Keratinocyte (primary cell): Measurements from ENCODE around the gene COL6A5. TPM values are rescaled to one million over a fixed set of nuclear protein-coding genes. Genes with fewer than 3 reads are reported as not detected.
A peak's percentile ranks its signal among the peaks of the same experiment; 100 is the strongest.

Experiments used
- DNase-seq: peaks from one replicate; pipeline ENCODE4 v3.0.0-alpha.2; 2011; ENCODE audit warnings: low read depth, missing footprints, low spot score
- FAIRE-seq: peaks from 2 replicates; lab custom pipeline; 2011; peaks lifted over from hg19 to GRCh38; lab: Jason Lieb, UNC
- H2AFZ ChIP-seq: 2 replicates; pipeline ENCODE4 v1.6.0; 2012; ENCODE audit warnings: low read length, control low read depth, inconsistent platforms; ENCODE audit not compliant: control insufficient read depth
- H3K27ac ChIP-seq: 2 replicates; pipeline ENCODE4 v1.5.1; 2011; ENCODE audit warnings: low read length; ENCODE audit not compliant: control insufficient read depth, insufficient read depth
- H3K27me3 ChIP-seq: 3 replicates; pipeline ENCODE4 v1.6.0; 2011; ENCODE audit warnings: low read length; ENCODE audit not compliant: control insufficient read depth, insufficient read depth; ENCODE audit errors: extremely low read depth
- H3K36me3 ChIP-seq, 2 experiments: 2 replicates in 1 of 2; 3 replicates in 1 of 2; pipeline ENCODE4 v1.5.1; 2011; ENCODE audit warnings: low read length in 2 of 2, mild to moderate bottlenecking in 1 of 2; ENCODE audit not compliant: control insufficient read depth in 2 of 2, insufficient read depth in 2 of 2; ENCODE audit errors: extremely low read depth in 1 of 2
- H3K4me1 ChIP-seq: 3 replicates; pipeline ENCODE4 v1.5.1; 2011; ENCODE audit warnings: low read length; ENCODE audit not compliant: control insufficient read depth, insufficient read depth; ENCODE audit errors: extremely low read depth
- H3K4me2 ChIP-seq: 3 replicates; pipeline ENCODE4 v1.6.0; 2011; ENCODE audit warnings: low read depth, low read length; ENCODE audit not compliant: control insufficient read depth, insufficient read depth; ENCODE audit errors: extremely low read depth
- H3K4me3 ChIP-seq, 3 experiments: fragments of 200-600 bp in 1 of 3; sonication (generic) in 1 of 3; 2 replicates in 2 of 3; 3 replicates in 1 of 3; pipeline ENCODE4 v1.5.1; 2011 to 2016; ENCODE audit warnings: low read length in 3 of 3, mild to moderate bottlenecking in 3 of 3, control low read depth in 2 of 3, inconsistent platforms in 1 of 3, low read depth in 1 of 3, mixed read lengths in 1 of 3, mixed run types in 1 of 3, moderate library complexity in 1 of 3; ENCODE audit not compliant: control insufficient read depth in 2 of 3, insufficient read depth in 2 of 3; ENCODE audit errors: extremely low read depth in 1 of 3
- H3K79me2 ChIP-seq: 2 replicates; pipeline ENCODE4 v1.6.0; 2012; ENCODE audit warnings: low read length; ENCODE audit not compliant: control insufficient read depth, insufficient read depth
- H3K9ac ChIP-seq: 3 replicates; pipeline ENCODE4 v1.6.0; 2011; ENCODE audit warnings: low read length; ENCODE audit not compliant: control insufficient read depth, insufficient read depth; ENCODE audit errors: extremely low read depth
- H3K9me1 ChIP-seq: 3 replicates; pipeline ENCODE4 v1.6.0; 2011; ENCODE audit warnings: low read length; ENCODE audit not compliant: control insufficient read depth, insufficient read depth; ENCODE audit errors: extremely low read depth
- H3K9me3 ChIP-seq: 2 replicates; pipeline ENCODE4 v1.5.1; 2012; ENCODE audit warnings: low read depth, low read length; ENCODE audit not compliant: control insufficient read depth
- H4K20me1 ChIP-seq: 3 replicates; pipeline ENCODE4 v1.6.0; 2011; ENCODE audit warnings: low read length; ENCODE audit not compliant: control insufficient read depth, insufficient read depth; ENCODE audit errors: extremely low read depth
- EZH2 ChIP-seq: IDR thresholded peaks from one replicate; pipeline ENCODE4 v1.6.1; 2012; ENCODE audit warnings: inconsistent platforms, mild to moderate bottlenecking, low read length, moderate library complexity
- dilution Hi-C: fragments of 300-500 bp; cut with MboI; formaldehyde crosslinking; loops from one replicate; pipeline ENCODE4 v1.7.0; 2020; ENCODE audit warnings: low sequenced_read_pairs; ENCODE audit not compliant: extremely low pct_ligation_motif_present
- polyA plus RNA-seq, 5 experiments: library from polyadenylated mRNA; depleted of rRNA in 3 of 5; stranded (reverse) in 3 of 5; stranded (forward) in 1 of 5; unstranded in 1 of 5; fragments of >200 nt; gene quantifications; 1 replicate in 1 of 5; 2 replicates in 3 of 5; 3 replicates in 1 of 5; pipeline versions ENCODE4 v1.2.1 to v1.2.3, GENCODE V29; 2011 to 2012; ENCODE audit warnings: missing spikeins in 2 of 5, low read depth in 1 of 5, low replicate concordance in 1 of 5
- TF ChIP-seq, protein P1 (sequence below), 3 experiments: IDR thresholded peaks in 1 of 3; conservative IDR thresholded peaks in 1 of 3; optimal IDR thresholded peaks in 1 of 3; 2 replicates in 2 of 3; 3 replicates in 1 of 3; pipeline versions ENCODE3 to v1.5.1; 2011; ENCODE audit warnings: low read length in 3 of 3, mild to moderate bottlenecking in 3 of 3, moderate library complexity in 2 of 3, control low read depth in 1 of 3, inconsistent platforms in 1 of 3; ENCODE audit not compliant: insufficient read depth in 2 of 3; ENCODE audit errors: extremely low read depth in 1 of 3

Gene COL6A5
- polyA plus RNA-seq, 1 donor (not counting 4 experiments of a cell fraction or from before 2014, with no cell fraction given): not detected

DNA sequence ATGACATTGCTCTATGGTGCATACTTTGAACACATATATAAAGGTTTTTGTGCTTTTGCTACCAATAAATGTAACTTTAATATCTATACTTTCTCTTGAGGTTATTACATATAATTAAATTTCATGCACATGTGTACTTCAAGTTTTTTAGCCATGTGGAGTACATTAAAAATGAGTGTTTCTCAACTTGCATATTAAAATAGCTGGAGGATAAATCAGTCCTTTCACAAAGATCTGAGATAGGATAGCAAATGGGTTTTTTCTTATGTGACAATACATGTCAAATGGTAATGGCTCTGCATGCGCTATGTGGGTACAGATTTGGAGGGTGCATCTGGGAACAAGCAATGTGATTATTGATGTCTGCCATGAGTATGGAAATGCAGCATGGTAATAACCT, 122.8 kb downstream of the COL6A5 start:
- Histone ChIP-seq H3K9me1 (no peaks in the 10 kb centered on the region), H3K4me2 (no peak overlapping the region), H3K4me3 (no peak overlapping the region), H3K27ac (no peak overlapping the region), H3K79me2 (no peaks in the 10 kb centered on the region), H3K9ac (no peak overlapping the region), H4K20me1 (no peaks in the 10 kb centered on the region), H3K27me3 (no peaks in the 10 kb centered on the region), H3K9me3 (no peaks in the 10 kb centered on the region), H2AFZ (no peak overlapping the region), H3K36me3 (no peaks in the 10 kb centered on the region), H3K4me1 (peaks cover 6% of the 10 kb centered on the region)
- FAIRE-seq (no peak), DNase-seq (no peak)
- TF ChIP-seq, protein P1, sequence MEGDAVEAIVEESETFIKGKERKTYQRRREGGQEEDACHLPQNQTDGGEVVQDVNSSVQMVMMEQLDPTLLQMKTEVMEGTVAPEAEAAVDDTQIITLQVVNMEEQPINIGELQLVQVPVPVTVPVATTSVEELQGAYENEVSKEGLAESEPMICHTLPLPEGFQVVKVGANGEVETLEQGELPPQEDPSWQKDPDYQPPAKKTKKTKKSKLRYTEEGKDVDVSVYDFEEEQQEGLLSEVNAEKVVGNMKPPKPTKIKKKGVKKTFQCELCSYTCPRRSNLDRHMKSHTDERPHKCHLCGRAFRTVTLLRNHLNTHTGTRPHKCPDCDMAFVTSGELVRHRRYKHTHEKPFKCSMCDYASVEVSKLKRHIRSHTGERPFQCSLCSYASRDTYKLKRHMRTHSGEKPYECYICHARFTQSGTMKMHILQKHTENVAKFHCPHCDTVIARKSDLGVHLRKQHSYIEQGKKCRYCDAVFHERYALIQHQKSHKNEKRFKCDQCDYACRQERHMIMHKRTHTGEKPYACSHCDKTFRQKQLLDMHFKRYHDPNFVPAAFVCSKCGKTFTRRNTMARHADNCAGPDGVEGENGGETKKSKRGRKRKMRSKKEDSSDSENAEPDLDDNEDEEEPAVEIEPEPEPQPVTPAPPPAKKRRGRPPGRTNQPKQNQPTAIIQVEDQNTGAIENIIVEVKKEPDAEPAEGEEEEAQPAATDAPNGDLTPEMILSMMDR (optimal IDR thresholded peaks at IDR 0.05 in 1 of 3, IDR thresholded peaks at IDR 0.05 in 1 of 3, conservative IDR thresholded peaks at IDR 0.05 in 1 of 3; ENCODE audit: extremely low read depth in 1 of 3, insufficient read depth in 2 of 3, low read length in 3 of 3): no peak
- TF ChIP-seq EZH2: no peak
- dilution Hi-C loops: no loop called here

DNA sequence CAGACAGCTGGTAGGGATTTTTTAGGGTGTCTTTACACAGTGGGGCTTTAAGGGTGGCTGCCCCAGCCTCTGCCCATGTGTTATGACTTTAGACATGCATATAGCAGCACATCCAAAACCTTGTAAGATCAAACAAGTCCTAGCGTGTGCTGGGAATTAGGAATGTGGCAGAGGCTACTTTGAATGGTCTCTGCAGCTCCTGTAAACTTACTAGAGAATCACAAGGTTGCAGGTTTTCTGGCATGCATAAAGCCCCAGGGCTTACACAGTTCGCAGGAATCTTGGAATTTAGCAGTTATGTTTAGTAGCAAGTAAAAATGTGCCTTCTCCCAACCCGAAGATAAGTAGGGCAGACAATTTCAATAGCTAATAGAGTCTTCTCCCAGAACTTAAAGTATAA, 124.7 kb downstream of the COL6A5 start:
- Histone ChIP-seq H3K27me3 (no peaks in the 10 kb centered on the region), H3K4me2 (peak overlapping the region; percentile 35), H3K4me3 (no peak overlapping the region), H3K27ac (no peak overlapping the region), H4K20me1 (no peaks in the 10 kb centered on the region), H3K9ac (no peak overlapping the region), H2AFZ (no peak overlapping the region), H3K4me1 (peaks cover 6% of the 10 kb centered on the region), H3K36me3 (no peaks in the 10 kb centered on the region), H3K79me2 (no peaks in the 10 kb centered on the region), H3K9me3 (no peaks in the 10 kb centered on the region), H3K9me1 (no peaks in the 10 kb centered on the region)
- FAIRE-seq (no peak), DNase-seq (no peak)
- TF ChIP-seq, protein P1 (optimal IDR thresholded peaks at IDR 0.05 in 1 of 3, IDR thresholded peaks at IDR 0.05 in 1 of 3, conservative IDR thresholded peaks at IDR 0.05 in 1 of 3; ENCODE audit: extremely low read depth in 1 of 3, insufficient read depth in 2 of 3, low read length in 3 of 3): no peak
- TF ChIP-seq EZH2: no peak
- dilution Hi-C loops: no loop called here
